ENCODE data around the gene ABCD4. TPM values are rescaled to one million over a fixed set of nuclear protein-coding genes. Genes with fewer than 3 reads are reported as not detected.

ABCD4 gene
- total and polyA plus RNA-seq, 2 donors (not counting 3 experiments of a cell fraction or from before 2014, with no cell fraction given): 58.2 to 84.2 TPM

DNA sequence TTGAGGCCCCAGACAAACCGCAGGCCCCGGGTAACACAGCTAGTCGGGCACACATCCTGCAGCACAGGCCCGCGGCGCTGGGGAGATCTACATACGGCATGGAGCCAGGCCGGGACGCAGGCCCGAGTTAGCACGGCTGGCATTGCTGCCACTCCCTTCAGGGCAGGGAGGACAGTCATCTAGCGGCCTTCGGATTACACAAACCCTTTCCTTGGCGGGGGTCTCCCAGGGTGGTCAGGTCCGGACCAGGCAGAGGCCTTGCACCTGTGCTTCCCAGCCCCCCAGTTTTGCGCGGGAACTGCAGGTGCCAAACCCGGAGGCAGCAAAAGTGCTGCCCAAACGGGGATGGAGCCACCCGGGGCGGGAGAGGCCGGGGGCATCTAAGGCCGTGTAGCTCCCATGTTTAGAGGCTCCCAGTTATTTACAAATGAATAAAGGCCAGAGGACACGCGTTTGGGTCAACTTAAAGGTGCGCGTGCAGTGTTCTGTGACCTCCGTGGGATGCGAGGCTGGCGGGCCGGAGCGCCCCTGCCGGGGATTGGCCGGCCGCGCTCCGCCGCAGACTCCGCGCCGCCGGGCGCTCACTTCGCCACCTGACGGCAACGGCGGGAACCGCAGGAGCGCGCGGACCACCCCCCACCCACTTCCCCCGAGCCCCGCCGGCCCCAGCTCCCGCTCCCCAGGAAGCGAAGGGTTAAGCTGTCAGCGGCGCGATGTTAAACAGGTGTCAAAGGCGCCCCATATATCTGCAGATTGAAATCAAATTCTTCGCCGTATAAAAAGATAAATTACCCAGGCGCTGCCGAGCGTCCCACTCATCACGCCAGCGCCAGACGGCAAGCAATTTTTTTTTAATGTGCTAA is 45.4 kb downstream of the ABCD4 start:
- DNase-seq (ENCODE audit: low read depth, low spot score): peak; percentile 21
- no TSS peak for BruUV-seq (replicated peaks)
- H3K27me3 ChIP-seq (ENCODE audit: control insufficient read depth in 2 of 2, insufficient read depth in 2 of 2, low read length in 2 of 2): peaks cover 0 to 2% of the 10 kb centered on the region in 2 experiments

More for the DNA sequence above, 45.4 kb downstream of the ABCD4 start:
- Histone ChIP-seq H3K27ac (ENCODE audit: insufficient read depth, low read depth, low read length) (no peak overlapping the region), H3K4me1 (ENCODE audit: control insufficient read depth, extremely low read depth, insufficient read depth, low read length) (peaks cover 4% of the 10 kb centered on the region), H4K20me1 (replicated peaks; ENCODE audit: control insufficient read depth, extremely low read depth, insufficient read depth, low read length) (no peaks in the 10 kb centered on the region), H3K9ac (replicated peaks; ENCODE audit: extremely low read depth, insufficient read depth, low read length) (peak overlapping the region; percentile 36), H3K4me2 (ENCODE audit: insufficient read depth, low read length) (peak overlapping the region; percentile 87), H3K79me2 (ENCODE audit: control insufficient read depth, insufficient read depth, low read length) (no peaks in the 10 kb centered on the region), H2AFZ (ENCODE audit: low read depth, low read length) (peak overlapping the region; percentile 90), H3K9me3 (replicated peaks; ENCODE audit: control insufficient read depth, insufficient read depth, low read length) (no peaks in the 10 kb centered on the region), H3K36me3 (ENCODE audit: control insufficient read depth in 2 of 2, extremely low read depth in 1 of 2, insufficient read depth in 2 of 2, low read length in 2 of 2) (no peaks in the 10 kb centered on the region), H3K9me1 (replicated peaks; ENCODE audit: control insufficient read depth, extremely low read depth, insufficient read depth, low read length) (no peaks in the 10 kb centered on the region), H3K4me3 (replicated peaks in 1 of 3; ENCODE audit: insufficient read depth in 1 of 3, low read depth in 1 of 3, low read length in 3 of 3) (peak overlapping the region; percentile 69 to 79 (median 78))
- ChIA-PET CTCF (interaction anchor here (0.6 to 3.5 kb wide), 12 partner anchors 9 to 604 kb away, joined by 3 to 28 read pairs (median 6); no protein-coding TSS in a partner anchor), POLR2A (no interaction called here)
- dilution Hi-C loops (cut with MboI; ENCODE audit: extremely low pct_ligation_motif_present, low sequenced_read_pairs) (no loop called here), intact Hi-C loops (cut with micrococcal nuclease) (loop anchor here (1.0 to 2.0 kb wide), 3 partner anchors 39 to 146 kb away; no protein-coding TSS in a partner anchor)
- TF ChIP-seq, protein P1, sequence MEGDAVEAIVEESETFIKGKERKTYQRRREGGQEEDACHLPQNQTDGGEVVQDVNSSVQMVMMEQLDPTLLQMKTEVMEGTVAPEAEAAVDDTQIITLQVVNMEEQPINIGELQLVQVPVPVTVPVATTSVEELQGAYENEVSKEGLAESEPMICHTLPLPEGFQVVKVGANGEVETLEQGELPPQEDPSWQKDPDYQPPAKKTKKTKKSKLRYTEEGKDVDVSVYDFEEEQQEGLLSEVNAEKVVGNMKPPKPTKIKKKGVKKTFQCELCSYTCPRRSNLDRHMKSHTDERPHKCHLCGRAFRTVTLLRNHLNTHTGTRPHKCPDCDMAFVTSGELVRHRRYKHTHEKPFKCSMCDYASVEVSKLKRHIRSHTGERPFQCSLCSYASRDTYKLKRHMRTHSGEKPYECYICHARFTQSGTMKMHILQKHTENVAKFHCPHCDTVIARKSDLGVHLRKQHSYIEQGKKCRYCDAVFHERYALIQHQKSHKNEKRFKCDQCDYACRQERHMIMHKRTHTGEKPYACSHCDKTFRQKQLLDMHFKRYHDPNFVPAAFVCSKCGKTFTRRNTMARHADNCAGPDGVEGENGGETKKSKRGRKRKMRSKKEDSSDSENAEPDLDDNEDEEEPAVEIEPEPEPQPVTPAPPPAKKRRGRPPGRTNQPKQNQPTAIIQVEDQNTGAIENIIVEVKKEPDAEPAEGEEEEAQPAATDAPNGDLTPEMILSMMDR (IDR thresholded peaks at IDR 0.05; ENCODE audit: extremely low read depth in 1 of 2, insufficient read depth in 1 of 2, low read depth in 1 of 2, low read length in 2 of 2): peak; percentile 82 to 94
- TF ChIP-seq GATA2 (IDR thresholded peaks at IDR 0.05; ENCODE audit: insufficient read depth, insufficient read length, low read depth, low read length): no peak
- no peak for TF ChIP-seq EZH2 (IDR thresholded peaks at IDR 0.05; ENCODE audit: borderline replicate concordance, low read depth, low read length, severe bottlenecking)
- no peak for TF ChIP-seq FOS (IDR thresholded peaks at IDR 0.05; ENCODE audit: borderline replicate concordance, insufficient read depth, low read length)
- TF ChIP-seq JUN (IDR thresholded peaks at IDR 0.05; ENCODE audit: borderline replicate concordance, insufficient read depth, insufficient read length, low read depth): no peak
- no peak for TF ChIP-seq POLR2A (IDR thresholded peaks at IDR 0.05; ENCODE audit: low read depth, low read length)
- no peak for TF ChIP-seq POLR2AphosphoS5 (IDR thresholded peaks at IDR 0.05; ENCODE audit: insufficient read depth, low read depth, low read length)
- peak; percentile 70 for FAIRE-seq
